GM21515 (cell line): Measurements from ENCODE around the gene PABPC3.

Source experiments
- ATAC-seq: cut with Tn5 transposase; IDR thresholded peaks from one replicate; pipeline ENCODE4 v1.9.1; 2021; ENCODE audit not compliant: unreplicated experiment

The PABPC3 gene

DNA sequence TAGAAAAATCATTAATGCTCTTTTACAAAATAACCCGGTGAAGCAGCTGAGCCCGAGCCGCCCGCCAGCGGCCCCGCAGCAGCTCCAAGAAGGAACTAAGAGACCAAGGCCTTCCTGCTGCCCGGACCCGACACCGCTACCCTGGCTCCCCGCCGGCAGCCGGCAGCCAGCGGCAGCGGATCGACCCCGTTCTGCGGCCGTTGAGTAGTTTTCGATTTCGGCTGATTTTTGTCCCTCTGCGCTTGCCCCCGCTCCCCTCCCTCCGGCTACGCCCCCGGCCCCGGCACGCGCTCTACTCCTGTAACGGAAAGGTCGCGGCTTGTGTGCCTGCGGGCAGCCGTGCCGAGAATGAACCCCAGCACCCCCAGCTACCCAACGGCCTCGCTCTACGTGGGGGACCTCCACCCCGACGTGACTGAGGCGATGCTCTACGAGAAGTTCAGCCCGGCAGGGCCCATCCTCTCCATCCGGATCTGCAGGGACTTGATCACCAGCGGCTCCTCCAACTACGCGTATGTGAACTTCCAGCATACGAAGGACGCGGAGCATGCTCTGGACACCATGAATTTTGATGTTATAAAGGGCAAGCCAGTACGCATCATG is at the start of gene PABPC3:
Gene PABPC3 (plus strand): TSS at position 286 of the 603 bp plus-strand sequence. CDS start 63 bp downstream, at position 349.
- no peak for ATAC-seq

GRCh38 chr13:25046274-25046984 is 49.5 kb upstream of the PABPC3 start:
- ATAC-seq = no peak

DNA sequence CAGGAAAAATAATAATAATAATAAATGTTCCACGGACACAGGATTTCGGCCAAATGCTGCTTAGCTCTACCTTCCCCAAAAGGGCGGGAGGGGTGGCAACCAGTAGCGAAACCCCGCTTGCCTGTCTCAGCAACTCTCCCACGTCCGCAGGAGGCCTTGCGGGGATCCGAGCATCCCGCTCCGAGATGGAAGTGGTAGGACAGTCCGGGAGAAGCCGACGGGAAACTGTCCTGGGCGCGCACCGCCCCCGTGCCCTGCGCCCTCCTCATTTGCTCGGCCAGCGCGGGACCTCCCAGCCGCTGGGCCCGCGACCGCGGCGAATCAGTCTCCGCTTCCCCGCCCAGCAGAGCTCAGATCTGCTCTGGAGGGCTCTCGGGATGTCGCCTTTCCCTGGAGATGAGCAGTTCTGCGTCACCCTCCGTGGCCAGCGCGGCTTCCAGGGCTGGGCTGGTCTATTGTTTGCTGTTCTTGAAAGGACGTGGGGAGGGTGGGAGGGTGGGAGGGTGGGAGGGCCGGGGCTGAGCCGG is 48.9 kb upstream of the PABPC3 start:
- no peak for ATAC-seq

DNA sequence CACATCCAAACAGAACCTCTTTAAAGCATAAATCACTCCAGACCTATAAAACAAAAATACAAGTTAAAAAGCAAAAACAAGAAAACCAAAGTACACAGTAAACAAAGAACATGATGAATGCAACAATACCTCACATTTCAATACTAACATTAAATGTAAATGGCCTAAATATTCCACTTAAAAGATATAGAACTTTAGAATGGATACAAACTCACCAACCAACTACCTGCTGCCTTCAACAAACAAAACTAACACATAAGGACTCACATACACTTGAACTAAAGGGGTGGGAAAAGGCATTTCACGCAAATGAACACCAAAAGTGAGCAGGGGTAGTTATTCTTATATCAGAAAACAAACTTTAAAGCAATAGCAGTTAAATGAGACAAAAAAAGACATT is 44.9 kb upstream of the PABPC3 start:
- ATAC-seq = no peak

- no peak for ATAC-seq
Observed at GRCh38 chr13:25059166-25059565, 36.8 kb upstream of the PABPC3 start.

- no peak for ATAC-seq
Observed at GRCh38 chr13:25059958-25060357, 36.0 kb upstream of the PABPC3 start.

DNA sequence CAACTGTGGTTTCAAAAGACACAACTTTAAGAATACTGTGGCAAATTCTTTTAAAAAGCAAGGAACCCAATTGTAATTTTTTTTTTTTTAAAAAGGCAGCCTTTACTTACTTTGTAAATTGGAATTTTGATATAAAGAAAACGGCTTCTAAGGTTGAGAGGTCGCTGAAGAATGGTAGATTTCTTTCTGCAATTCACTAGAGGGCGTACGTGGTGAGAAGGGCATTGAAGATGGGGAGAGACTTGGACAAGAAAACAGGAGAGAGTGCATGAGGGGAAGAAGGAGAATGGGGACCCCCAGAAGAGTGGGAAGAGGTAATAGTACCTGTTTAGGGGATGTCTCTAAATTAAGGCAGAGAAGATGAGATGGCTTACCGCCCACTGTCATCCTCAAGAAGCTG is 33.5 kb upstream of the PABPC3 start:
- no peak for ATAC-seq

- ATAC-seq = no peak
Observed at GRCh38 chr13:25064396-25064795, 31.5 kb upstream of the PABPC3 start.

GRCh38 chr13:25065974-25066770 is 29.8 kb upstream of the PABPC3 start:
- ATAC-seq = no peak

GRCh38 chr13:25067064-25067463 is 28.9 kb upstream of the PABPC3 start:
- ATAC-seq = no peak

GRCh38 chr13:25068810-25069209 is 27.1 kb upstream of the PABPC3 start:
- no peak for ATAC-seq

DNA sequence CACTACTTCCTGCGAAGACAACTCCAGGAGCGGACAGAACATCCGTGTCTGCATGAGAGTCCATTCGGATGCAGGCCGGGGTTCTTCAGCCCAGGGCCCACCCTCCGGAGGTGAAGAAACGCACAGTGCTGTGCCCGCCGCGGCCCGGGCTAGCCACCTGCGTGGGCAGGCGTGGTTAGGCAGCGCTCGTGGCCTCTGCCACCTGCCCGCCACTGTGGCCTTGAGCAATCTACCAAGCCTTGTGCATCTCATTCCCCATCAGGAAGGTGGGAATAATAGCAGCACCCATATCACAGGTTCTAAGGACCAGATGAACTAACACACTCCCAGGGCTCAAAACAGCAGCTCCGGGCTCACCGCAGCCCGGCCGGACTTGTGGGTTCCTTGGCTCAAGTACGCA is 26.7 kb upstream of the PABPC3 start:
- no peak for ATAC-seq

DNA sequence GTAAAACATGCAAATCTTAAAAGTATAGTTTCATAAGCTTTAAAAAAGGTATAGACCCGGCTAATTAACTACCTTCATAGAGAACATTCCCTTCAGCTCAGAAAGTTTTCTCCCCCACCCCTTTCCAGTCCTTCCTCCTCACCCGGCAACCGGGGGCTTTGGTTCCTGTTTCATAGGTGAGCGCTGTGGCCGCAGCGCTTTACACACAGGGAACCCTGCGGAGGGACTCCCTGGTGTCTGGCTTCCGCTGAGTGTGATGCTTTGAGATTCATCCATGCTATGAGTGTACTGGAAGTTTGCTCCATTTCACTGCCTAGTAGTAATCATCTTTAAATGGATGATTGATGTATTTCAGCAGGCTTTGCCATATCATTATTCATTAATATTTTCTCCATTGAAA is 26.0 kb upstream of the PABPC3 start:
- ATAC-seq = no peak

- no peak for ATAC-seq
Observed at GRCh38 chr13:25080773-25081172, 15.2 kb upstream of the PABPC3 start.

DNA sequence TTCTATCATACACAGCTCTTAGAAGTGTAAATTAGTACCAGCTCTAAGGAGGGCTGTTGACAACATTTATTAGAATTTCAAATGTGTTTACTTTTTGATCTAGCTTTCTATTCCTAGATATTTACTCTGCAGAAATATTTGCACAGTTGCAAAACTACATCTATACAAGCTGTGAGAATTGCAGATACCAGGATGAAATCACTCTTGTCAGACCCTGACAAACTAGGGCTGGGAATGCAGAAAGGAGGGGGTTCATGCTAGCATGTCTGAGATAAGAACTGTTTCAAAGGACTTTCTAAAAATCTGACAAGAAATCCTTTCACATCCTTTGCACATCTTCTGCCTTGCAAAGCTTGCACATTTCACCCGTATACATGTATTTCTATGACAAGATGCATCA is 11.8 kb upstream of the PABPC3 start:
- ATAC-seq = no peak

DNA sequence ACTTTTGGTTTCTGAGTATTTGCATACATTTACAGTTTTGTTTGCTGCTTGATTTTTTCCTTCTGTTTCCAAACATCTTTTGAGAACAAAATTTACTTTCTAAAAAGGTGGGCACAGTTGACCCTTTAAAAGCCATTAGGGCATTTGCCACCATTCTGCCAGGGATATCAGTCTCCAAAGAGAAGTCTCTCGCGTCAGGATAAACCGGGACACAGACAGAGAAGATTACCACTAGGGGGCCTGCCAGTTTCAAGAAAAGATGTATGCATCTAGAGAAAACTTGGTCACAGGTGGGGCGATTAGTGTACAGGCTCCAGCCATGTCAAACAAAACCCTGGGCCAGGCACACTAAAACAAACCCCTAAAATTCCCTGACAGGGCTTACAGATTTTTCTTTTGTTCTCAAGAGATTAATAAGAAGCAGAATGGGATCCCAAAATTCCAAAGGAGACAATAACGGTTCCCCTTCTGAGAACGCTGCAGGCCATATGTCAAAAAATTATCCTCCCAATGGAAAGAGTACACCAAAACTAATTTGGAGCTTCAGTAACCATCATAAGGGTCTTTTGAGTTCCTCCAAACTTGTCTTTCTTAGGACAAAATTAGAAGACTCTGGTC is 10.7 kb upstream of the PABPC3 start:
- ATAC-seq = no peak

GRCh38 chr13:25088562-25089221 is 7.2 kb upstream of the PABPC3 start:
- ATAC-seq = no peak

DNA sequence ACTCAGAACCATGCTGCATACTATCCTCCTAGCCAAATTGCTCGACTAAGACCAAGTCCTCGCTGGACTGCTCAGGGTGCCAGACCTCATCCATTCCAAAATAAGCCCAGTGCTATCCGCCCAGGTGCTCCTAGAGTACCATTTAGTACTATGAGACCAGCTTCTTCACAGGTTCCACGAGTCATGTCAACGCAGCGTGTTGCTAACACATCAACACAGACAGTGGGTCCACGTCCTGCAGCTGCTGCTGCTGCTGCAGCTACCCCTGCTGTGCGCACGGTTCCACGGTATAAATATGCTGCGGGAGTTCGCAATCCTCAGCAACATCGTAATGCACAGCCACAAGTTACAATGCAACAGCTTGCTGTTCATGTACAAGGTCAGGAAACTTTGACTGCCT is 1.5 kb downstream of the PABPC3 start:
- no peak for ATAC-seq

- no peak for ATAC-seq
Observed at GRCh38 chr13:25103711-25104110, 7.8 kb downstream of the PABPC3 start.

DNA sequence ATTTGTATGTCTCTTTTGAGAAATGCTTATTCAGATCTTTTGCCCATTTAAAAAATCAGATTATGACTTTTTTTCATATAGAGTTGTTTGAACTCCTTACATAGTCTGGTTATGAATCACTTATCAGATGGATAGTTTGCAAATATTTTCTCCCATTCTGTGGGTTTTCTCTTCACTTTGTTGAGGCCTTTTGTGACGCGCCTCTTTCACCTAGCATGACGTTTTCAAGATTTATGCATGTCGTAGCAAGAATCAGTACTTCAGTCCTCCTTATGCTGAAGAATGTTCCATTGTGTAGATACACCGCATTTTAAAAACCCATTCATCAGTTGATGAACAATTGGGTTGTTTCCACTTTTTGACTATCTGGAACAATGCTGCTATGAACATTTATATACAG is 13.4 kb downstream of the PABPC3 start:
- no peak for ATAC-seq
